HCT116 (cell line): ENCODE measurements around the gene LRG1. TPM values are rescaled to one million over a fixed set of nuclear protein-coding genes. Genes with fewer than 3 reads are reported as not detected.
A peak's percentile ranks its signal among the peaks of the same experiment; 100 is the strongest.

Source experiments
- ATAC-seq: fragments of 200-7000 bp; cut with Tn5 transposase; 2 replicates; pipeline ENCODE4 v1.9.1; 2020; ENCODE audit warnings: mild to moderate bottlenecking, moderate library complexity
- BruUV-seq: library from RNA; stranded (reverse); fragments of 400-500 nt; replicated peaks from 2 replicates; lab custom pipeline; 2021; lab: Mats Ljungman, UMichigan
- CTCF ChIA-PET: fragments of 300-600 bp; sonication (Branson Sonifier 250); formaldehyde crosslinking; loops from one replicate; lab custom pipeline; 2021; ENCODE audit warnings: antibody characterized with exemption; lab: Charles Lee
- POLR2A ChIA-PET: fragments of 300-600, 350-600 bp; sonication (Branson Sonifier 250); formaldehyde crosslinking; loops from one replicate; lab custom pipeline; 2021; ENCODE audit warnings: antibody characterized with exemption; lab: Charles Lee
- RAD21 ChIA-PET, 2 experiments: fragments of 300-600 bp; sonication (Branson Sonifier 250); formaldehyde crosslinking; loops; one replicate each; lab custom pipeline; 2023; ENCODE audit warnings: low total read pairs in 2 of 2; ENCODE audit not compliant: uncharacterized antibody in 2 of 2, unreplicated experiment in 2 of 2, low non-redundant PET in 1 of 2; lab: Charles Lee
- DNase-seq: peaks from one replicate; pipeline ENCODE4 v3.0.0-alpha.2; 2010; ENCODE audit warnings: low read depth, low spot score
- H2AFZ ChIP-seq: fragments of 200-600 bp; shearing (Covaris generic), sonication (generic); 2 replicates; pipeline ENCODE4 v1.6.1; 2017; ENCODE audit warnings: low read depth, mixed run types, mixed read lengths, antibody characterized with exemption, low read length; ENCODE audit not compliant: poor library complexity, severe bottlenecking
- H3K27ac ChIP-seq: 2 replicates; pipeline ENCODE4 v1.5.1; 2012; ENCODE audit warnings: low read depth, low read length
- H3K27me3 ChIP-seq: fragments of 200-600 bp; sonication (generic); 2 replicates; pipeline ENCODE4 v1.6.1; 2016; ENCODE audit warnings: mixed run types, low read length, mixed read lengths; ENCODE audit not compliant: insufficient read depth
- H3K36me3 ChIP-seq, 2 experiments: fragments of 200-500 bp in 1 of 2; fragments of 200-600 bp in 1 of 2; sonication (Bioruptor generic) in 1 of 2; sonication (generic) in 1 of 2; 2 replicates each; pipeline versions ENCODE4 v1.5.1 to v1.6.1; 2014 to 2016; ENCODE audit warnings: low read length in 2 of 2, inconsistent platforms in 1 of 2, mixed read lengths in 1 of 2, mixed run types in 1 of 2; ENCODE audit not compliant: insufficient read depth in 2 of 2, control insufficient read depth in 1 of 2
- H3K4me1 ChIP-seq, 2 experiments: fragments of 200-600 bp in 1 of 2; sonication (generic) in 1 of 2; 2 replicates each; pipeline versions ENCODE4 v1.5.1 to v1.6.1; 2012 to 2017; ENCODE audit warnings: low read length in 2 of 2, inconsistent platforms in 1 of 2, mild to moderate bottlenecking in 1 of 2, mixed read lengths in 1 of 2, mixed run types in 1 of 2, moderate library complexity in 1 of 2; ENCODE audit not compliant: insufficient read depth in 2 of 2, control insufficient read depth in 1 of 2
- H3K4me2 ChIP-seq: fragments of 200-600 bp; sonication (generic); 2 replicates; pipeline ENCODE4 v1.6.1; 2017; ENCODE audit warnings: mixed run types, low read length, mixed read lengths
- H3K4me3 ChIP-seq, 2 experiments: fragments of 200-600 bp in 1 of 2; sonication (generic) in 1 of 2; replicated peaks in 1 of 2; 2 replicates each; pipeline ENCODE4 v1.5.1; 2011 to 2016; ENCODE audit warnings: low read length in 2 of 2, control low read depth in 1 of 2, low read depth in 1 of 2, mild to moderate bottlenecking in 1 of 2, mixed read lengths in 1 of 2, mixed run types in 1 of 2
- H3K79me2 ChIP-seq: fragments of 200-600 bp; sonication (generic); 2 replicates; pipeline ENCODE4 v1.6.1; 2017; ENCODE audit warnings: mild to moderate bottlenecking, mixed run types, low read length, moderate library complexity, mixed read lengths; ENCODE audit not compliant: insufficient read depth
- H3K9ac ChIP-seq: fragments of 200-600 bp; sonication (generic); 2 replicates; pipeline ENCODE4 v1.6.1; 2016; ENCODE audit warnings: low read length, mixed read lengths
- H3K9me2 ChIP-seq: fragments of 200-600 bp; sonication (generic), shearing (Covaris generic); 2 replicates; pipeline ENCODE4 v1.6.1; 2017; ENCODE audit warnings: mixed run types, mild to moderate bottlenecking, moderate library complexity; ENCODE audit not compliant: insufficient read depth
- H3K9me3 ChIP-seq, 2 experiments: fragments of 200-500 bp in 1 of 2; fragments of 200-600 bp in 1 of 2; sonication (Bioruptor generic) in 1 of 2; sonication (generic) in 1 of 2; 2 replicates each; pipeline ENCODE4 v1.6.1; 2014 to 2017; ENCODE audit warnings: low read length in 2 of 2, mixed read lengths in 2 of 2, inconsistent platforms in 1 of 2, low read depth in 1 of 2, mild to moderate bottlenecking in 1 of 2, mixed run types in 1 of 2, moderate library complexity in 1 of 2; ENCODE audit not compliant: control insufficient read depth in 1 of 2, insufficient read depth in 1 of 2
- H4K20me1 ChIP-seq: fragments of 200-600 bp; sonication (generic), shearing (Covaris generic); 2 replicates; pipeline ENCODE4 v1.6.1; 2017; ENCODE audit warnings: mixed run types, mild to moderate bottlenecking, moderate library complexity; ENCODE audit not compliant: insufficient read depth
- CBX3 ChIP-seq: IDR thresholded peaks from 2 replicates; pipeline ENCODE4 v1.6.1; 2012; ENCODE audit warnings: low read depth
- EGR1 ChIP-seq: IDR thresholded peaks from 2 replicates; pipeline ENCODE4 v1.6.1; 2012; ENCODE audit warnings: low read depth
- ELF1 ChIP-seq: IDR thresholded peaks from 2 replicates; pipeline ENCODE4 v1.6.1; 2012; ENCODE audit warnings: low read depth, borderline replicate concordance
- EZH2phosphoT487 ChIP-seq: fragments of 200-600 bp; IDR thresholded peaks from 2 replicates; pipeline ENCODE4 v1.6.1; 2018; ENCODE audit warnings: antibody characterized with exemption, borderline replicate concordance
- FOSL1 ChIP-seq: IDR thresholded peaks from 2 replicates; pipeline ENCODE4 v1.6.1; 2012; ENCODE audit warnings: low read depth
- JUND ChIP-seq: IDR thresholded peaks from 2 replicates; pipeline ENCODE4 v1.6.1; 2012
- RAD21 ChIP-seq: IDR thresholded peaks from 2 replicates; pipeline ENCODE4 v1.6.1; 2012; ENCODE audit warnings: low read depth, mild to moderate bottlenecking
- SIN3A ChIP-seq: IDR thresholded peaks from 2 replicates; pipeline ENCODE4 v1.6.1; 2012; ENCODE audit warnings: low read depth
- SP1 ChIP-seq: IDR thresholded peaks from 2 replicates; pipeline ENCODE4 v1.6.1; 2012; ENCODE audit warnings: low read depth
- SRF ChIP-seq: IDR thresholded peaks from 2 replicates; pipeline ENCODE4 v1.6.1; 2012; ENCODE audit warnings: low read depth
- TCF7L2 ChIP-seq: IDR thresholded peaks from 2 replicates; pipeline ENCODE4 v1.7.0; 2011; ENCODE audit warnings: borderline replicate concordance, inconsistent platforms; ENCODE audit not compliant: insufficient read depth, insufficient read length; ENCODE audit errors: extremely low read depth
- YY1 ChIP-seq: IDR thresholded peaks from 2 replicates; pipeline ENCODE4 v1.6.1; 2011; ENCODE audit warnings: low read length, low read depth, moderate library complexity, mild to moderate bottlenecking; ENCODE audit not compliant: insufficient replicate concordance; ENCODE audit errors: extremely low read depth
- ZFX ChIP-seq: fragments of 450-650 bp; IDR thresholded peaks from 2 replicates; pipeline ENCODE4 v1.6.1; 2017
- ZNF274 ChIP-seq: fragments of 200-500 bp; sonication (Bioruptor generic); IDR thresholded peaks from 2 replicates; pipeline ENCODE4 v1.6.1; 2014; ENCODE audit warnings: mild to moderate bottlenecking, low read depth, low read length, inconsistent platforms
- intact Hi-C: fragments of 100-400 bp; cut with micrococcal nuclease; formaldehyde crosslinking; loops from 2 replicates; pipeline ENCODE4 v1.10.0; 2022
- total RNA-seq: library from RNA; stranded (reverse); gene quantifications from one replicate; pipeline ENCODE4 v1.2.1, GENCODE V29; 2021; ENCODE audit not compliant: unreplicated experiment
- TF ChIP-seq, protein P1 (sequence below): IDR thresholded peaks from 2 replicates; pipeline ENCODE4 v1.6.1; 2012
- TF ChIP-seq, protein P2 (sequence below): IDR thresholded peaks from 2 replicates; pipeline ENCODE4 v1.6.1; 2012

Gene LRG1
- total RNA-seq, 1 experiment from 2014 or later, result 1.3 TPM

DNA sequence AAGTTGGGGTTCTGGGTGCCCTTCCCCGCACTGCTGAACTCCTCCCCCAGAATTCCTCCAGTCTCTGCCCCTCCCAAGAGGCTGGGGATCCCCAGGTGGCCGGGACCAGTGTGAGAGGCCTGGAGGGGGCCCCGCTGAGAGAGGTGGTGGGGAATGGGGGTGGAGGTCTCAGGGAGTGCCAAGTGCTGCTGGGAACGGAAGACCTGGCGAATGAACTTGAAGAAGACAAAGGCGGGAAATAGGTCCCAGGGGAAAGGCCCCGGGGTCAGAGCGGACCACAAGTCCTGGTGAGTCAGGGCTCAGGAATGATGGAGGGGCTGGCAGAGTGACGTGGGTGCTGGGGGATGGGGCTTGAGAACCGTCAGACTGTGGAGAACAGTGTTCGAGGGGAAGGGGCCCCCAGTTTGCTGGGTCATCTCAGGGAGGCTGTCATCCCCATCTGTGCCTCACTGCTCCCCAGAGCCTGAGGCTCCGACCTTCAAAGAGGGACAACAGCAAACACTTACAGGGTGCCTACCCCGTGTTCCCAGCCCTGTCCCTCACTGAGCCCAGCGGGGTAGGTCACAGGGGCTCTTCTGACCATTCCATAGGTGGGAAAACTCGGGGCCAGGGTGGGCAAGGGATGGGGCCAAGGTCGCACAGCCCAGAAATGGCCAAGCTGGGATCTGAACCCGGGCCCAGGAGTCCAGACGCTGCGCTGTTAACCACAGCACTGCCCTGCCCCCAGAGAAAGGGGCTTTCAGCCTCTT lies 35.6 kb upstream of the LRG1 start:
- Histone ChIP-seq H3K27me3 (no peaks in the 10 kb centered on the region), H3K9me2 (no peaks in the 10 kb centered on the region), H3K27ac (peak overlapping the region; percentile 81), H3K36me3 (no peaks in the 10 kb centered on the region), H3K4me2 (peak overlapping the region; percentile 88), H3K4me3 (peak overlapping the region; percentile 28 to 55), H4K20me1 (no peaks in the 10 kb centered on the region), H2AFZ (no peak overlapping the region), H3K4me1 (peaks cover 50 to 61% of the 10 kb centered on the region in 2 experiments), H3K79me2 (peaks cover 51% of the 10 kb centered on the region), H3K9ac (peak overlapping the region; percentile 72), H3K9me3 (no peaks in the 10 kb centered on the region)
- ChIA-PET RAD21 (no interaction called here), CTCF (interaction anchor here (2.6 to 4.2 kb wide), 2 partner anchors 8 to 58 kb away, joined by 21 to 26 read pairs; no protein-coding TSS in a partner anchor), POLR2A (no interaction called here)
- TF ChIP-seq JUND (peak; percentile 79), SP1 (no peak; the same call in 1 of the 2 replicates), ELF1 (no peak), EZH2phosphoT487 (no peak)
- DNase-seq, result no peak
- ATAC-seq, result peak; percentile 72
- intact Hi-C loops, result loop anchor here (5.0 to 10.0 kb wide), 2 partner anchors 57 to 229 kb away; no protein-coding TSS in a partner anchor
- no TSS peak for BruUV-seq

DNA sequence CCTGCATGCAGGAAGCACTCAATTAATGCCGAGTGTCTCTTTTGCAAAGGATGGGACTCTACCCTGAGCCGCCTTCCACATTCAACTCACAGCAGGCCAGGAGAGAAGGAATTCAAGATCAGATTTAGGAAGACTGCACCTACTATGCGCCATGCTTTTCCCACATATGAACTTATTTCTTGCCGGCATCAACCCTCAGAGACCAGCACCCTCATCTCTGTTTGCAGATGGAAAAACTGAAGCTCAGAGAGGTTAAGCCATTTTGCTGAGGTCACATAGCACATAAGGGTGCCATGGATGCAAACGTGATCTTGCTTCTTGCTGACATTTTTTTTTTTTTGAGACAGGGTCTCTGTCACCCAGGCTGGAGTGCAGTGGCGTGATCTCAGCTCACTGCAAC lies 33.8 kb upstream of the LRG1 start:
- CTCF ChIA-PET, result interaction anchor here (4.2 kb wide), 1 partner anchor 7 kb away, joined by 26 read pairs; no protein-coding TSS in a partner anchor

More for the DNA sequence above, 33.8 kb upstream of the LRG1 start:
- no peak overlapping the region for H2AFZ ChIP-seq
- no peak overlapping the region for H3K4me3 ChIP-seq
- TF ChIP-seq FOSL1 (no peak), SRF (no peak), ZNF274 (no peak), JUND (no peak; the same call in 1 of the 2 replicates), EGR1 (no peak), SIN3A (no peak), TCF7L2 (no peak), RAD21 (no peak), YY1 (no peak), ELF1 (no peak), ZFX (no peak), CBX3 (no peak), EZH2phosphoT487 (no peak)
- TF ChIP-seq, protein P1, sequence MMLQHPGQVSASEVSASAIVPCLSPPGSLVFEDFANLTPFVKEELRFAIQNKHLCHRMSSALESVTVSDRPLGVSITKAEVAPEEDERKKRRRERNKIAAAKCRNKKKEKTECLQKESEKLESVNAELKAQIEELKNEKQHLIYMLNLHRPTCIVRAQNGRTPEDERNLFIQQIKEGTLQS, result no peak
- TF ChIP-seq, protein P2, sequence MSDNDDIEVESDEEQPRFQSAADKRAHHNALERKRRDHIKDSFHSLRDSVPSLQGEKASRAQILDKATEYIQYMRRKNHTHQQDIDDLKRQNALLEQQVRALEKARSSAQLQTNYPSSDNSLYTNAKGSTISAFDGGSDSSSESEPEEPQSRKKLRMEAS, result no peak
- TF ChIP-seq, all 23 proteins: peak for 0
- H3K4me2 ChIP-seq, result peak overlapping the region; percentile 88; the same call in 1 of the 2 replicates
- intact Hi-C loops, result loop anchor here (10.0 kb wide), 1 partner anchor 231 kb away; no protein-coding TSS in a partner anchor
- peaks cover 40 to 53% of the 10 kb centered on the region in 2 experiments for H3K4me1 ChIP-seq
- no TSS peak for BruUV-seq
- no peaks in the 10 kb centered on the region for H3K27me3 ChIP-seq
- no peak for ATAC-seq
- POLR2A ChIA-PET, result no interaction called here
- H3K79me2 ChIP-seq, result peaks cover 45% of the 10 kb centered on the region
- no peak for DNase-seq
- peak overlapping the region; percentile 81; the same call in 1 of the 2 replicates for H3K27ac ChIP-seq
- RAD21 ChIA-PET, result no interaction called here
- no peaks in the 10 kb centered on the region for H4K20me1 ChIP-seq
- H3K9me3 ChIP-seq, result no peaks in the 10 kb centered on the region
- H3K9me2 ChIP-seq, result no peaks in the 10 kb centered on the region
- no peaks in the 10 kb centered on the region for H3K36me3 ChIP-seq
- 0 out of 2 replicates have a peak overlapping the region, but pooled peaks have one; percentile 72 for H3K9ac ChIP-seq
